OCI-LY3 (cell line): ENCODE data around the gene MTA2.

Experiments
- EZH2phosphoT487 ChIP-seq: fragments of 200-600 bp; shearing (Covaris generic); IDR thresholded peaks from 2 replicates; pipeline ENCODE4 v1.6.1; 2018; ENCODE audit warnings: antibody characterized with exemption, mixed run types, low read depth
- TF ChIP-seq, protein P1 (sequence below): fragments of 200-600, 300-600 bp; sonication (generic); IDR thresholded peaks from 2 replicates; pipeline ENCODE4 v1.5.1; 2014; ENCODE audit warnings: antibody characterized with exemption, low read length, low read depth

DNA sequence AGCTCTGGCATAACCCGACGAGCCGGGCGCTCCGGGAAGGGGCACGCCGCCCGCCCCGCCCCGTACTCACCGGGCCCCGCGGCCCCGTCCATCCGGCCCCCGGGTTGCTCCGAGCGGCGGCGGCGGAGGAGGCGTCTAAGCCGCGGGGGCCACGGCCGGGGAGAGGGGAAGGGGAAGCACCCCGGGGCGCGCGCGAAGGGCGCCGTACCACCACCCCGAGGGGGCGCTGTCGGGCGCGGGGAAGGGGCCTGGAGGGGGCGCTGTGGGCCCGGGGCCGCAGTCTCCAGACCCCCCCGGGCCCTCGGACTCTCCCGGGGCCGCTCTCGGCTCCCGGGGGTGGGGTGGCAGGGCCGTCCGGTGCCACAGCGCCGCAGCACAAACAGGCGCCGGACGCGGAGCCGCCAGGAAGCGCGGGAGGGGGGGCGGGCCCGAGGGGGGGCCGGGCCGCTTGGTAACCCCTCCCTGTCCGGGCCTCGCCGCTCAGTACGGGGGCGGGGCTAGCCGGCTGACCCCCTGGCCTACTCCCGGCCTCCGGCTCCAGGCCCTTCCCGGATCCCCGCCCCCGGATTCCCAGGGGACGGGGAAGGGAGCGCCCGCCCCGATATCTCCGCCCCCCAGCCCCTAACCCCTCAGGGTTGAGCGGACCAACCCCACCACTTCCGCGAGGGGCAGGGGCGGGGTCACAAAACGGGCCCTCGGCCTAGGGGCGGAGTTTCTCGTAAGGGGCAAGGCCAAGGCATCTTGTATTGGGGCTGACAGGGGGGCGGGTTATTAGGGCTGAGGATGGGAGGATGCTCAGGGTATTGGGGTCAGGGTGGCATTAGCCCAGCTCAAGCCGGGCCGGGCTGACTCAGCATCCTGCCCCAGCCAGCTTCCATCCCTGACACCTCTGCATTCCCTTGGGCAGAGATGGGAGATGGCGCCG lies 11.0 kb upstream of the MTA2 start, which contains the start of the genes EML3 and ROM1:
- TF ChIP-seq, protein P1, sequence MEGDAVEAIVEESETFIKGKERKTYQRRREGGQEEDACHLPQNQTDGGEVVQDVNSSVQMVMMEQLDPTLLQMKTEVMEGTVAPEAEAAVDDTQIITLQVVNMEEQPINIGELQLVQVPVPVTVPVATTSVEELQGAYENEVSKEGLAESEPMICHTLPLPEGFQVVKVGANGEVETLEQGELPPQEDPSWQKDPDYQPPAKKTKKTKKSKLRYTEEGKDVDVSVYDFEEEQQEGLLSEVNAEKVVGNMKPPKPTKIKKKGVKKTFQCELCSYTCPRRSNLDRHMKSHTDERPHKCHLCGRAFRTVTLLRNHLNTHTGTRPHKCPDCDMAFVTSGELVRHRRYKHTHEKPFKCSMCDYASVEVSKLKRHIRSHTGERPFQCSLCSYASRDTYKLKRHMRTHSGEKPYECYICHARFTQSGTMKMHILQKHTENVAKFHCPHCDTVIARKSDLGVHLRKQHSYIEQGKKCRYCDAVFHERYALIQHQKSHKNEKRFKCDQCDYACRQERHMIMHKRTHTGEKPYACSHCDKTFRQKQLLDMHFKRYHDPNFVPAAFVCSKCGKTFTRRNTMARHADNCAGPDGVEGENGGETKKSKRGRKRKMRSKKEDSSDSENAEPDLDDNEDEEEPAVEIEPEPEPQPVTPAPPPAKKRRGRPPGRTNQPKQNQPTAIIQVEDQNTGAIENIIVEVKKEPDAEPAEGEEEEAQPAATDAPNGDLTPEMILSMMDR, result peak; percentile 99
- no peak for TF ChIP-seq EZH2phosphoT487
